HepG2 (cell line): Measurements from ENCODE around the gene CD7. TPM values are rescaled to one million over a fixed set of nuclear protein-coding genes. Genes with fewer than 3 reads are reported as not detected.

Experiments used
- AHDC1 ChIP-seq: sonication (generic); formaldehyde crosslinking; IDR thresholded peaks from 2 replicates; pipeline ENCODE4 v1.5.1; 2020; ENCODE audit warnings: mild to moderate bottlenecking, missing genetic modification reagents, borderline replicate concordance
- ATF3 ChIP-seq: sonication (generic); formaldehyde crosslinking; IDR thresholded peaks from 2 replicates; pipeline ENCODE4 v1.4.0; 2020; ENCODE audit warnings: missing genetic modification reagents
- EP300 ChIP-seq, 3 experiments: sonication (generic) in 1 of 3; formaldehyde crosslinking in 1 of 3; IDR thresholded peaks; 2 replicates each; pipeline versions ENCODE4 v1.5.1 to v1.6.1; 2011 to 2020; ENCODE audit warnings: low read depth in 2 of 3, low read length in 2 of 3, borderline replicate concordance in 1 of 3, improper control_type of control experiment in 1 of 3, mild to moderate bottlenecking in 1 of 3, missing genetic modification reagents in 1 of 3, moderate library complexity in 1 of 3
- FLYWCH1 ChIP-seq: sonication (generic); formaldehyde crosslinking; IDR thresholded peaks from 2 replicates; pipeline ENCODE4 v1.8.1; 2023; ENCODE audit warnings: mild to moderate bottlenecking, missing genetic modification reagents
- FOXJ3 ChIP-seq: sonication (generic); formaldehyde crosslinking; IDR thresholded peaks from 2 replicates; pipeline ENCODE4 v1.4.0; 2020; ENCODE audit warnings: missing genetic modification reagents, mild to moderate bottlenecking, borderline replicate concordance
- GMEB2 ChIP-seq: IDR thresholded peaks from 2 replicates; pipeline ENCODE4 v1.6.1; 2016; ENCODE audit warnings: missing biosample characterization, missing genetic modification reagents, low read depth
- GTF2F1 ChIP-seq: fragments of 150-350 bp; IDR thresholded peaks from 2 replicates; pipeline ENCODE4 v1.6.1; 2014; ENCODE audit warnings: low read length
- HDAC2 ChIP-seq: sonication (generic); formaldehyde crosslinking; IDR thresholded peaks from 2 replicates; pipeline ENCODE4 v1.4.0; 2020; ENCODE audit warnings: missing genetic modification reagents
- PRDM4 ChIP-seq: sonication (generic); formaldehyde crosslinking; IDR thresholded peaks from 2 replicates; pipeline ENCODE4 v1.9.0; 2021; ENCODE audit warnings: missing genetic modification reagents, borderline replicate concordance
- TBP ChIP-seq: sonication (generic); formaldehyde crosslinking; IDR thresholded peaks from 2 replicates; pipeline ENCODE4 v1.5.0; 2020; ENCODE audit warnings: missing genetic modification reagents
- WIZ ChIP-seq: sonication (generic); formaldehyde crosslinking; IDR thresholded peaks from 2 replicates; pipeline ENCODE4 v1.5.1; 2020; ENCODE audit warnings: mild to moderate bottlenecking, missing genetic modification reagents
- ZBTB1 ChIP-seq: sonication (generic); formaldehyde crosslinking; IDR thresholded peaks from 2 replicates; pipeline ENCODE4 v1.4.0; 2020; ENCODE audit warnings: missing genetic modification reagents, borderline replicate concordance
- ZNF12 ChIP-seq: sonication (generic); formaldehyde crosslinking; IDR thresholded peaks from 2 replicates; pipeline ENCODE4 v1.5.0; 2020; ENCODE audit warnings: missing genetic modification reagents
- polyA plus RNA-seq, 8 experiments: library from polyadenylated mRNA; depleted of rRNA in 3 of 8; stranded (reverse) in 7 of 8; unstranded in 1 of 8; fragments of >200 nt; fragmentation: Illumina TruSeq in 4 of 8; extraction: Trizol in 4 of 8; gene quantifications; 2 replicates each; pipeline versions ENCODE4 v1.2.1 to v1.2.3, GENCODE V29; 2011 to 2016; ENCODE audit warnings: low read depth in 4 of 8, missing spikeins in 1 of 8, mixed read lengths in 1 of 8; ENCODE audit not compliant: insufficient read depth in 1 of 8
- total RNA-seq, 5 experiments: library from RNA; depleted of rRNA; stranded (reverse); fragments of >200 nt; fragmentation: Illumina TruSeq; extraction: Trizol; gene quantifications; 2 replicates each; pipeline ENCODE4 v1.2.3, GENCODE V29; 2016; ENCODE audit warnings: low read depth in 1 of 5

Gene CD7
- total and polyA plus RNA-seq, 2 of the 13 experiments (the other 11 are each of a cell fraction or from before 2014, with no cell fraction given) = 67.6 to 76.4 TPM

GRCh38 chr17:82304826-82305726, 12.3 kb downstream of the CD7 start (continued):
- TF ChIP-seq ATF3 (no peak), WIZ (no peak), ZBTB1 (CRISPR knock-in tag) (no peak), FOXJ3 (CRISPR knock-in tag) (0 out of 2 replicates have a peak, but pooled peaks have one; percentile 18), GMEB2 (CRISPR knock-in tag) (no peak), PRDM4 (CRISPR knock-in tag) (no peak), FLYWCH1 (no peak), HDAC2 (CRISPR knock-in tag) (peak; percentile 65; the same call in 1 of the 2 replicates), ZNF12 (no peak), GTF2F1 (no peak), EP300 (IDR thresholded peaks at IDR 0.05; ENCODE audit: low read depth in 2 of 2, low read length in 2 of 2) (no peak), EP300 (CRISPR knock-in tag; IDR thresholded peaks at IDR 0.05; ENCODE audit: borderline replicate concordance) (no peak), AHDC1 (no peak), TBP (CRISPR knock-in tag) (no peak)
